SU-DHL-6 (cell line): Measurements from ENCODE around the gene NFKBIE.

ENCODE experiments used
- H2AFZ ChIP-seq: fragments of 200-600 bp; sonication (generic); 2 replicates; pipeline ENCODE4 v1.6.1; 2014; ENCODE audit warnings: low read depth, mild to moderate bottlenecking, moderate library complexity, mixed read lengths, antibody characterized with exemption, low read length; ENCODE audit not compliant: severe bottlenecking
- H3F3A ChIP-seq: fragments of 200-600 bp; shearing (Covaris generic); 2 replicates; pipeline ENCODE4 v1.6.0; 2016; ENCODE audit warnings: antibody characterized with exemption, mild to moderate bottlenecking; ENCODE audit not compliant: insufficient read depth
- H3K27ac ChIP-seq: fragments of 200-600 bp; sonication (generic); 2 replicates; pipeline ENCODE4 v1.5.1; 2016; ENCODE audit warnings: low read depth, mild to moderate bottlenecking, low read length, moderate library complexity, mixed read lengths
- H3K27me3 ChIP-seq: fragments of 200-600 bp; sonication (generic), shearing (Covaris generic); 2 replicates; pipeline ENCODE4 v1.6.0; 2014; ENCODE audit warnings: mild to moderate bottlenecking, low read length
- H3K36me3 ChIP-seq: fragments of 200-600 bp; sonication (generic); 2 replicates; pipeline ENCODE4 v1.6.1; 2014; ENCODE audit warnings: mild to moderate bottlenecking, low read length, mixed read lengths
- H3K4me2 ChIP-seq: fragments of 300-600, 200-600 bp; shearing (Covaris generic), sonication (generic); 2 replicates; pipeline ENCODE4 v1.6.0; 2014; ENCODE audit warnings: low read length, low read depth, mild to moderate bottlenecking; ENCODE audit not compliant: poor library complexity, severe bottlenecking
- H3K4me3 ChIP-seq: fragments of 200-600 bp; sonication (generic); 2 replicates; pipeline ENCODE4 v1.5.1; 2014; ENCODE audit warnings: antibody characterized with exemption, low read length, mild to moderate bottlenecking, mixed read lengths; ENCODE audit not compliant: insufficient read depth, poor library complexity, severe bottlenecking
- H3K79me2 ChIP-seq: fragments of 200-600 bp; sonication (generic); 2 replicates; pipeline ENCODE4 v1.6.1; 2014; ENCODE audit warnings: mild to moderate bottlenecking, low read length, moderate library complexity; ENCODE audit not compliant: insufficient read depth
- H3K9ac ChIP-seq: fragments of 200-600 bp; sonication (generic); 2 replicates; pipeline ENCODE4 v1.7.0; 2014; ENCODE audit warnings: mild to moderate bottlenecking, low read length
- H3K9me2 ChIP-seq: fragments of 200-600 bp; sonication (generic); replicated peaks from 2 replicates; pipeline ENCODE4 v1.6.1; 2014; ENCODE audit warnings: low read length; ENCODE audit not compliant: insufficient read depth
- H3K9me3 ChIP-seq: fragments of 200-600 bp; sonication (generic); 2 replicates; pipeline ENCODE4 v1.6.1; 2014; ENCODE audit warnings: low read length, mixed read lengths; ENCODE audit not compliant: insufficient read depth
- H4K20me1 ChIP-seq: fragments of 200-600 bp; sonication (generic); 2 replicates; pipeline ENCODE4 v1.6.1; 2014; ENCODE audit warnings: low read depth, mild to moderate bottlenecking, antibody characterized with exemption, low read length, moderate library complexity, mixed read lengths
- EZH2phosphoT487 ChIP-seq: fragments of 200-600 bp; sonication (generic), shearing (Covaris generic); conservative IDR thresholded peaks from 2 replicates; pipeline ENCODE4 v1.6.1; 2018; ENCODE audit warnings: mild to moderate bottlenecking, antibody characterized with exemption, low read length, moderate library complexity, mixed read lengths
- TF ChIP-seq, protein P1 (sequence below): fragments of 200-600 bp; sonication (generic); IDR thresholded peaks from one replicate; pipeline ENCODE4 v1.5.1; 2017; ENCODE audit warnings: antibody characterized with exemption, mild to moderate bottlenecking, low read length, moderate library complexity; ENCODE audit not compliant: insufficient read depth, poor library complexity, severe bottlenecking

NFKBIE gene

DNA sequence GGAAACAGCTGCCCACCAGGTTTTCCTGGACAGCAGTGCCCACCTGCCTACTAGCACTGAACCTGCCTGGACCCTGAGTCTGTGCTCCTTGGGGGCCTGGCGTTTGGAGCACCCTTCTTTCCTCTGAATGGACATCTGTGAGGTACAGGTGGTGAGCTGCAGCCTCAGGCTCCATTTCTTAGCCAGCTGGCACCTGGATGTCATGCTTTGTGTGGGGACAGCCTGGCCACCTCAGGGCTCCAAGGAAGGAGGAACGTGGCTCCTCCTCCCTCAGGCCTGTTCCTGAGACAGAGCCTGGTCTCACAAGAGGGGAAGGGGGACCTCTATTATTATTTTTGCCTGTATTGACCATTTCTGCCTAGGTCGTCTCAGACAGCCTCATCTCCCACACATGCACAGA, 13.0 kb upstream of the NFKBIE start:
- Histone ChIP-seq H3K9me2 (no peaks in the 10 kb centered on the region), H4K20me1 (no peaks in the 10 kb centered on the region), H3K9ac (no peak overlapping the region), H3K27me3 (no peaks in the 10 kb centered on the region), H3F3A (no peaks in the 10 kb centered on the region), H3K36me3 (no peaks in the 10 kb centered on the region), H3K4me2 (no peak overlapping the region), H2AFZ (no peak overlapping the region), H3K9me3 (no peaks in the 10 kb centered on the region), H3K27ac (no peak overlapping the region), H3K79me2 (no peaks in the 10 kb centered on the region), H3K4me3 (no peak overlapping the region)
- TF ChIP-seq EZH2phosphoT487, result no peak

DNA sequence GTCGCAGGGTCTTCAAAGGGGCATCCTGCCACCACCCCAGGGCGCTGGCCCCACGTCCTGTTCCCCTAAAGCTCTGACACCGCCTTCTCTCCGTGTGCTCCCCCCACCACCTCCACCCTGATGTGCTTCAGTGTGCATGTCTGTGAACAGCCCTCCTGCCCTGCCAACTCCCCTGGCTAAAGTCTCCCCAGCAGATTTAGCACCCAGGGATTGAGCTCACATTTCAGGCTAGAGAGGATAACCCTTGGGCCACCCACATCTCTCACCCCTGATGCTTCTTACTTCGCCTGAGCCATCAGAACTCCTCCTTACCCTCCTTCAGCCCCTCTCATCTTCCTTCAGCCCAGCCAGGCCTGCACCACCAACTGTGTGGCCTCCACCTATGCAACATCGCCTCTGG, 12.4 kb upstream of the NFKBIE start:
- no peak overlapping the region for H3K4me2 ChIP-seq
- H3K79me2 ChIP-seq, result no peaks in the 10 kb centered on the region
- H3K9me2 ChIP-seq, result no peaks in the 10 kb centered on the region
- no peaks in the 10 kb centered on the region for H4K20me1 ChIP-seq
- no peak overlapping the region for H2AFZ ChIP-seq
- no peak overlapping the region for H3K9ac ChIP-seq
- H3K27me3 ChIP-seq, result no peaks in the 10 kb centered on the region
- no peak overlapping the region for H3K4me3 ChIP-seq
- no peaks in the 10 kb centered on the region for H3K36me3 ChIP-seq
- no peaks in the 10 kb centered on the region for H3F3A ChIP-seq
- TF ChIP-seq EZH2phosphoT487, result no peak
- TF ChIP-seq, protein P1, sequence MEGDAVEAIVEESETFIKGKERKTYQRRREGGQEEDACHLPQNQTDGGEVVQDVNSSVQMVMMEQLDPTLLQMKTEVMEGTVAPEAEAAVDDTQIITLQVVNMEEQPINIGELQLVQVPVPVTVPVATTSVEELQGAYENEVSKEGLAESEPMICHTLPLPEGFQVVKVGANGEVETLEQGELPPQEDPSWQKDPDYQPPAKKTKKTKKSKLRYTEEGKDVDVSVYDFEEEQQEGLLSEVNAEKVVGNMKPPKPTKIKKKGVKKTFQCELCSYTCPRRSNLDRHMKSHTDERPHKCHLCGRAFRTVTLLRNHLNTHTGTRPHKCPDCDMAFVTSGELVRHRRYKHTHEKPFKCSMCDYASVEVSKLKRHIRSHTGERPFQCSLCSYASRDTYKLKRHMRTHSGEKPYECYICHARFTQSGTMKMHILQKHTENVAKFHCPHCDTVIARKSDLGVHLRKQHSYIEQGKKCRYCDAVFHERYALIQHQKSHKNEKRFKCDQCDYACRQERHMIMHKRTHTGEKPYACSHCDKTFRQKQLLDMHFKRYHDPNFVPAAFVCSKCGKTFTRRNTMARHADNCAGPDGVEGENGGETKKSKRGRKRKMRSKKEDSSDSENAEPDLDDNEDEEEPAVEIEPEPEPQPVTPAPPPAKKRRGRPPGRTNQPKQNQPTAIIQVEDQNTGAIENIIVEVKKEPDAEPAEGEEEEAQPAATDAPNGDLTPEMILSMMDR, result no peak
- H3K9me3 ChIP-seq, result no peaks in the 10 kb centered on the region
- H3K27ac ChIP-seq, result no peak overlapping the region

DNA sequence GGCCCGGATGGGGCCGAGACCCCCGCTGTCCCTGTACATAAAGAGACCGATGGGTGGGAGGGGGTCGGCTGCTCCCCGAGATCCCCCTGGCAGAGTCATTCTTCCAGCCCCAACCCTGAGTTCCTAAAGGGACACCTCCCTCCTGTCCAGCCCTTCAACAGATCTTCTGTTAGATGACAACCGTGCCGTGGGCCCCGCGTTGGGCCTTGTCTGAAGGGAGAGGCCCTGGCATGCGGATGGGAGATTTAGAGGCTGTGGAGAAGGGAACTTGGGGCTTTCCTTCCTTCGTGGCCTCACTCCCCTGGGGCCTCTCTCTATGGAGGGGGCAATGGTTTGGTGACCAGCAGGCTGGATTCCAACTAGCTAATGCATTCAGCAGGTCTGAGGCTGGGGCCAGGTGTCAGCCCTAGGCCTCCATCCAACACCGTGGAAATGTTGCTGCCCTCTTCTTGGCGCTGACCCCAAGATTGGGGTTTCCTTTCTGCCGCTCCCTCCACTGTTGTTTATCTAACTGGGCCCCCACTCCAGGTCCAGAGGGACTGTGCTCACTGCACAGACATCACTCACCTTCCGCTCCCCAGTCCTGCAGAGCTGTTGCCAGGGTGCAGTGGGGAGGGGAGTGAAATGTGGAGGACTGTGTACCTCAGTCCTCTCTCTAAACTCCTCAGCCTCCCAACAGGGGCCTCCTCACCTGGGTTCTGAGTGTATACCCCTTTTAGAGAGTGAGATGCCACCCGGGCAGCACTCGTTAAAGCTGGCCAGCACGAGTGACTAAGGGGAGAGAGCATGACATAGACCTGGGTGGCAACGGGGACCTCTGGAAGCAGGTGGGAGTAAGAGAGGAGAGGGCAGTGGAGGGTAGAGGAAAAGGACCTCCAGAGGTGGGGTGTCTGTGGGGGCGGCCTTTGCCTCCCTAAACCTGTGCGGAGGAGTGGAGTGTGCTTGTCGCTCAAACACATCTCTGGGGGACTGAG, 11.6 kb upstream of the NFKBIE start:
- TF ChIP-seq, protein P1, result no peak
- TF ChIP-seq EZH2phosphoT487, result no peak
- Histone ChIP-seq H4K20me1 (no peaks in the 10 kb centered on the region), H3F3A (no peaks in the 10 kb centered on the region), H2AFZ (no peak overlapping the region), H3K4me3 (no peak overlapping the region), H3K79me2 (no peaks in the 10 kb centered on the region), H3K9me2 (no peaks in the 10 kb centered on the region), H3K9me3 (no peaks in the 10 kb centered on the region), H3K27me3 (no peaks in the 10 kb centered on the region), H3K9ac (no peak overlapping the region), H3K4me2 (no peak overlapping the region), H3K27ac (no peak overlapping the region), H3K36me3 (no peaks in the 10 kb centered on the region)
